Cerebellar nuclear complex (tissue), 1 donor: Measurements from ENCODE around the gene HELLS.
"Not testable (repeated sequence)": the region's sequence is repeated elsewhere in the genome, so short reads cannot be mapped to it uniquely, and the experiment has no call there.

Experiments used
- DNase-seq, 2 experiments: peaks; one replicate each; lab custom pipeline; 2025; lab: John Stamatoyannopoulos, UW

The HELLS gene

DNA sequence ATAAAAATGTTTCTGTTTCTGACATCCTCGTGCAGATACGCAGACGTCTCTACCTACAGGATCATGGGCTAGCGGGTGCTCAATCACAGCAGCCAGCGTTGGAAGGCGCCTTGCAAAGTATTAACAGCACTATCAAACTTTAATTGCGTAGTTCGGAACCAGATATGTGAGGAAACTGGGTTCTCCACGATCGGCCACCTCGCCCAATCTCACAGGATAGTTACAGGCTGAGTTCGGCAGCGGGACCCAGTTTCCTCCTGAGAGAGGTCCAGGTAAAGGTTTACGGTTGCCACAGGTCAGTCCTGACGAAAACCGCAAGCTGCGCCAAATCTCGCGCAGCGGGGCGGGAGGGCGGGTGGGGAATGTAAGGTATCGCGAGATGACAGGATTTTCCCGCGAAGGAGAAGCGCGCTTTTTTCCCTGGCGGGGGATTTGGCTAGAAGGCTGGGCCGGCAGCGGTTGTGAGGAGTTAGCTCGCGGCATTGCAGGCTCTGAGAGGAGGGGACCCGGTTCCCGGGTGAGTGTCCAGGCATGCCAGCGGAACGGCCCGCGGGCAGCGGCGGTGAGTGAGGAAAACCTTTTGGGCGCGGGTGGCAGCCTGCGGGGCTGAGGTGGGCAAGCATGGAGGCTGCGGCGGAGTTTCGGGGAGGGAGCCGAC is at the start of gene HELLS:
HELLS (plus strand) TSS at position 398 of the 658 bp plus-strand sequence; CDS start at position 532, 134 bp downstream.
- peak in 1 of 2 experiments; percentile 55 for DNase-seq

DNA sequence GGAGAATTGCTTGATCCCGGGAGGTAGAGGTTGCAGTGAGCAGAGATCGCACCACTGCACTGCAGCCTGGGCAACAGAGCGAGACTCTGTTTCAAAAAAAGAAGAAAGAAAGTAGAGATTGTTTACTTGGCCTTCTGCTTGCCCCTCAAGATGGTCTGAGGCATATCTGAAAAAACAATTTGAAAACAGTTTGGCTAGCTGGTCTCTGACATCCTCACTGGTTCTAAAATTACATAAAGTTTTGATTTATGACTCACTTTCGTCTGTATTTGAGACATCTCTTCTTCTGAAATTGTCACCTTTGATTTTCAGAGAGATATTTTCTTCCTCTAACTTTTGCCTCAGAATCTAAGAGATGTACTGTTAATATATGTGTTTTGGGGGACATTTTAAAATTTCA is 49.6 kb upstream of the HELLS start:
- DNase-seq = no peak

DNA sequence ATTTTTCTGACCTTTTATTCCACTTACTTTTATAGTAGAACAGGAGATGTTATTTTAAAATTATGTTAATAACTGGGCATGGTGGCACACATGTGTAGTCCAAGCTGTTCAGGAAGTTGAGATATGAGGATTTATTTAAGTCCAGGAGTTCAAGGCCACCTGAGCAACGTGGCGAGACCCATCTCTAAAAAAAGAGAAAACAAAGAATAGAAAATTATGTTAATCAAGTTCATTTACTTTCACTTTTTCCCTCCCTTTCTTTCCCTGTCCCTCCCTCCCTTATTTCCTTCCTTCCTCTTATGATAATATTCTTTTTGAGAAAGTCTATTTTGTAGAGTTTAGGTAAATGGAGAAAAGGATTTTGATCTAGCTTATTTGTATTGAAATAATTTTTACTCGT is 48.9 kb upstream of the HELLS start:
- DNase-seq = no peak

- DNase-seq = no peak
Measured at GRCh38 chr10:94500063-94500462, 45.5 kb upstream of the HELLS start.

GRCh38 chr10:94521276-94522250 is 24.0 kb upstream of the HELLS start:
- DNase-seq = no peak

- DNase-seq = no peak
Measured at GRCh38 chr10:94524146-94524545, 21.4 kb upstream of the HELLS start.

- no peak for DNase-seq
Measured at GRCh38 chr10:94524711-94525110, 20.9 kb upstream of the HELLS start.

- not testable (repeated sequence) for DNase-seq
Measured at GRCh38 chr10:94531550-94531949, 14.0 kb upstream of the HELLS start.

- DNase-seq = no peak
Measured at GRCh38 chr10:94533027-94533426, 12.6 kb upstream of the HELLS start.

DNA sequence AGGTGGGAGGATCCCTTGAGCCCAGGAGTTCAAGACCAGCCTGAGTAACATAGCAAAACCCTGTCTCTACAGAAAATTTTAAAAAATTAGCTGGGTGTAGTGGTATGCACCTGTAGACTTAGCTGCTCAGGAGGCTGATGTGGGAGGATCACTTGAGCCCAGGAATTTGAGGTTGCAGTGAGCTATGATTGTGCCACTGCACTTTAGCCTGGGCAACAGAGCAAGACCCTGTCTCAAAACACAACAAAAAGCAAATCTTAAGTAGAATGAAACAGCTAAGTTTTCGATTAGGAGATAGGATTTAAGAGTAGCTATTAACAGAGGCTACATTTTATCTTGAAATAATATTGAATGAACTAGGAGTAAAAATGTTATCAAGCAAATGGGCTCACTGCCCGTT is 3.3 kb upstream of the HELLS start:
- DNase-seq = not testable (repeated sequence)

DNA sequence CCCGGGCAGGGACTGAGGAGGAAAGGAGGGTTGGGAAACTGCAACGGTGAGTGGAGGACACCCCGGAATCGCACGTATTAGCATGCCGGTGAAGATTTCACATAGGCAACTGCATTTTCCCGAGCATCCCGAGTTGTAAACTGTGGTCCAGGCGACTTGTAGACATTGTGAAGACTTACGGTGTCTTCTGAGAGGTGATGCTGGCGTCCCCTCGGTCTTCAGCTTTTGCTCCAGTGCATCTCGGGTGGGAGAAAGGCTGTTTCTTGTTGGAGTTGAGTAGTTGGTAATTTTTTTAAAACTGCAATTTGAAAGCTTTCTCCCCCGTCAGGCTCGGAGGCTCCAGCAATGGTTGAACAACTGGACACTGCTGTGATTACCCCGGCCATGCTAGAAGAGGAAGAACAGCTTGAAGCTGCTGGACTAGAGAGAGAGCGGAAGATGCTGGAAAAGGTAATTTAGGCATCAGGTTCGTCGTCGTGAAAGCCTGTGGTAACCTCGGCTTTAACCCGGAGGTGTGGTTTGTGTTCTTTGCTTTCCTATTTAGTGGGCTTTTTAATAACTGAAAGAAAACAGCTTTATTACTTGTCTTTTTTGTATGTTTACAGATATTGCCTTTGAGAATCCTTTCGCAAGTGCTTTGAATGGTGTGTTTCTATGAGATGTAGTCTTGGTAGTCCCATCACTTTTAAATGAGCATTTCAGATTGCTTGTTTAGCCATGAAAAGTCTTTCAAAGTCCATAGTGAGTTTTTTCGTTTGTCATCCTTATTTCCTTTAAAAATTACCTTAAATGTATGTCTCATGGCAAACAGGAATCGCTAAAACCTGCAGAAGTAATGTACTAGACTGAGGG is 687 bp downstream of the HELLS start:
- no peak for DNase-seq

GRCh38 chr10:94546901-94547185 is 1.3 kb downstream of the HELLS start:
- no peak for DNase-seq

DNA sequence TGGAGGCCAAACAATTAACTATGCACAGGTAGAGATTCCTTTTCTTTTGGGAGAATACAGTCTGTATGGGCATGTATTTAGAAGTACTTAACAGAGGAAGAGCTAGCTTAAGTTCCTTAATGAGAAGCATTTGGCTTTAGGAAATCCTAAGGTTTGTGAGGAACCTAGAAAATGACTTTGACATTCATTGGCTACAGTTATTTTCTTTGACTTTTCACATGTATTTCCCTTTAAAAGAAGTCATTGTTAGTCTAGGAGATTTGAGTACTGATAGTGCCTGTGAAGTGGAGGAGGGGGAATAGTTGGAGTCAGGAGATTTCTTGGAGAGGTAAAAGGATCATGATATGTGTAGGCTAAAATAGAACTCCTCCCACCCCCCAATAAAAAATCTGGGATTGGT is 3.6 kb downstream of the HELLS start:
- DNase-seq = no peak

- DNase-seq = not testable (repeated sequence)
Measured at GRCh38 chr10:94567714-94568307, 22.2 kb downstream of the HELLS start.

- DNase-seq = no peak
Measured at GRCh38 chr10:94571081-94571480, 25.5 kb downstream of the HELLS start.

- no peak for DNase-seq
Measured at GRCh38 chr10:94571528-94571927, 25.9 kb downstream of the HELLS start.

GRCh38 chr10:94578790-94579189 is 33.2 kb downstream of the HELLS start:
- DNase-seq = no peak

GRCh38 chr10:94583124-94583523 is 37.5 kb downstream of the HELLS start:
- DNase-seq = no peak

DNA sequence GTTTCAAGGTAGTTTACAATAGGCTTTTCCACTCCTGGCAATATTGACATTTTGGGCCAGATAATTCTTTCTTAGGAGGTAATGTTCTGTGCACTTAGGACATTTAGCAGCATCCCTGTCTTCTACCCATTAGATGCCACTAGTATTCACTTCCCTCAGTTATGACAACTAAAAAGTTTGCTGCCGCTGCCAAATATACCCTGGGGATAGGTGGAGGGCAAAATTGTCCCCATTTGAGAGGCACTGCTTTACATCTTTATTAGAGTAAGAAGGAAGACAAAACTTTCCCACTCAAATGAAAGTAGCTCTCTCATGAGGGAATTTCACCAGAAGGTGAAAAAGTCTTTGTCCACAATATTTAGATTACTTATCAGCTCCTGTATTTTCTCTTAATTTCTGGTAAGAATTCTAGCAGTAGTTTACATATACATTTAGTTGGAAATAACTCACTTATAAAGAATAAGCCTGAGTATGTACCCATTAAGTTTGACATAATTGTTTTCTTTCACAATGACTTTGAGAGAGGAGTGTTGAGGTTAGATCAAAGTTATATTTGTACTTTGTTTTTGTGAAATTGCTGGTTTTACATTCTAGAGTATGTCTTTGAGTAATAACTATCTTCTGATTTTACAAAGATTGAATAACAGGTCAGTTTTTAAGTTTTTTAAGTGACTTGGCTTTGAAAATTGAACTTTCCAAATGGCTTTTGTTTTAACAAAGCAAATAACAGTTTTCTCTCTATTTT is 46.0 kb downstream of the HELLS start:
- DNase-seq = no peak

DNA sequence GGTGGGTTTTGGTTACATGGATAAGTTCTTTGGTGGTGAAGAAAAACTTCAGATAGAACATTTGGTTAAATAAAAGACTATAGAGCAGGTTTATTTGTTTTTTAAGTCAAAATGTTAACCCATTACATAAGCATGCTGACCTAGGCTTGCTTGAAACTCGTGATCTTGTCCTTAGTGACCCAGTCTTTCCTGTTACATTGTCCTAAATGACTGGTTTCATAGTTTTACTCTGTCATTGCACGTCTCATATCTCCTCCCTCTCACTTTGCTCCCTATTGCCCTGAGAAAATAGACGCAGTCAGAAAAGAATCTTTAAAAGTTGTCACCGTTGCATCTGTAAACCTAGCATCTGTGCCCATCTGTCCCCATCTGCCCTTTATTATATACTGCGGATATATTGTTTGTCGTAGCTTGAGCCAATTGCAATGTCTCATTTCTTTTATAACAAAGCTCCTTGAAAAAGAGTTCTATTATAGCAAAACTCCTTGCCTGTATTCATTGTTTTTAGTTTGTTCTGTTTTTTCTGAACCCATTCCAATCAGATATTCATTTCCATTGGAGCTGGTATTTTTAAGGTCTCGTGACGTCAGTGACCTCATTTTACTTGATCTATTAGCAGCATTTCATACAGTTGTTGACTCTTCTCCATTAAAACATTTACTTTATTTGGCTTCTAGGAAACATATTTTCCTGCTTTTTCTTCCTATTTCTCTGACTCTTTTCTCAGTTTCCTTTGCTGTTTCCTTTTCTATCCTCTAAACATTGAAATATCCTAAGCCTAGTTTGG is 57.3 kb downstream of the HELLS start:
- DNase-seq = no peak
